GM18909 (cell line): ENCODE data around the gene SLC7A7.
"Not testable (repeated sequence)": the region's sequence is repeated elsewhere in the genome, so short reads cannot be mapped to it uniquely, and the experiment has no call there.

ENCODE experiments used
- ATAC-seq: cut with Tn5 transposase; IDR thresholded peaks from one replicate; pipeline ENCODE4 v1.9.1; 2021; ENCODE audit warnings: mild to moderate bottlenecking; ENCODE audit not compliant: unreplicated experiment, poor library complexity

SLC7A7 gene

GRCh38 chr14:22814941-22815713, at the start of gene SLC7A7:
SLC7A7 (minus strand) TSS chr14:22815435; CDS start chr14:22813398, 2,037 bp downstream.
- ATAC-seq = peak; percentile 1

GRCh38 chr14:22864979-22865378, 49.7 kb upstream of the SLC7A7 start:
- no peak for ATAC-seq

- no peak for ATAC-seq
These were observed 46.4 kb upstream of the SLC7A7 start for GRCh38 chr14:22861651-22862050.

GRCh38 chr14:22860377-22860776, 45.1 kb upstream of the SLC7A7 start:
- not testable (repeated sequence) for ATAC-seq

- no peak for ATAC-seq
These were observed 41.2 kb upstream of the SLC7A7 start for GRCh38 chr14:22856428-22856827.

- no peak for ATAC-seq
These were observed 39.9 kb upstream of the SLC7A7 start for GRCh38 chr14:22854963-22855724.

- not testable (repeated sequence) for ATAC-seq
These were observed 39.1 kb upstream of the SLC7A7 start for GRCh38 chr14:22854296-22854695.

- peak; percentile 76 for ATAC-seq
These were observed 37.9 kb upstream of the SLC7A7 start for GRCh38 chr14:22852940-22853767.

GRCh38 chr14:22852599-22852939, 37.3 kb upstream of the SLC7A7 start:
- no peak for ATAC-seq

- not testable (repeated sequence) for ATAC-seq
These were observed 36.9 kb upstream of the SLC7A7 start for GRCh38 chr14:22852178-22852577.

GRCh38 chr14:22850944-22851764, 35.9 kb upstream of the SLC7A7 start:
- ATAC-seq = no peak

GRCh38 chr14:22849212-22849819, 34.1 kb upstream of the SLC7A7 start:
- ATAC-seq = no peak

GRCh38 chr14:22848351-22849164, 33.3 kb upstream of the SLC7A7 start:
- no peak for ATAC-seq

- ATAC-seq = no peak
These were observed 32.6 kb upstream of the SLC7A7 start for GRCh38 chr14:22847661-22848341.

GRCh38 chr14:22846811-22847307, 31.6 kb upstream of the SLC7A7 start:
- ATAC-seq = no peak

GRCh38 chr14:22845821-22846625, 30.8 kb upstream of the SLC7A7 start:
- no peak for ATAC-seq

- ATAC-seq = no peak
These were observed 29.8 kb upstream of the SLC7A7 start for GRCh38 chr14:22845103-22845394.
